Fibroblast of villous mesenchyme (primary cell): Measurements from ENCODE around the gene LATS2. TPM values are rescaled to one million over a fixed set of nuclear protein-coding genes. Genes with fewer than 3 reads are reported as not detected.

Experiments
- DNase-seq: peaks from one replicate; pipeline ENCODE4 v3.0.0-alpha.2; 2010; ENCODE audit warnings: low read depth
- H3K4me3 ChIP-seq: 2 replicates; pipeline ENCODE4 v1.5.1; 2011; ENCODE audit warnings: low read depth, mild to moderate bottlenecking, low read length
- CTCF ChIP-seq: IDR thresholded peaks from 2 replicates; pipeline ENCODE4 v1.5.1; 2012; ENCODE audit warnings: low read depth, mild to moderate bottlenecking, low read length; ENCODE audit not compliant: insufficient read depth
- total RNA-seq: library from RNA; depleted of rRNA; stranded (reverse); fragments of >200 nt; gene quantifications from 2 replicates; pipeline ENCODE4 v1.2.3, GENCODE V29; 2012

LATS2 gene
- total RNA-seq, 1 donor, result 32.0 TPM

DNA sequence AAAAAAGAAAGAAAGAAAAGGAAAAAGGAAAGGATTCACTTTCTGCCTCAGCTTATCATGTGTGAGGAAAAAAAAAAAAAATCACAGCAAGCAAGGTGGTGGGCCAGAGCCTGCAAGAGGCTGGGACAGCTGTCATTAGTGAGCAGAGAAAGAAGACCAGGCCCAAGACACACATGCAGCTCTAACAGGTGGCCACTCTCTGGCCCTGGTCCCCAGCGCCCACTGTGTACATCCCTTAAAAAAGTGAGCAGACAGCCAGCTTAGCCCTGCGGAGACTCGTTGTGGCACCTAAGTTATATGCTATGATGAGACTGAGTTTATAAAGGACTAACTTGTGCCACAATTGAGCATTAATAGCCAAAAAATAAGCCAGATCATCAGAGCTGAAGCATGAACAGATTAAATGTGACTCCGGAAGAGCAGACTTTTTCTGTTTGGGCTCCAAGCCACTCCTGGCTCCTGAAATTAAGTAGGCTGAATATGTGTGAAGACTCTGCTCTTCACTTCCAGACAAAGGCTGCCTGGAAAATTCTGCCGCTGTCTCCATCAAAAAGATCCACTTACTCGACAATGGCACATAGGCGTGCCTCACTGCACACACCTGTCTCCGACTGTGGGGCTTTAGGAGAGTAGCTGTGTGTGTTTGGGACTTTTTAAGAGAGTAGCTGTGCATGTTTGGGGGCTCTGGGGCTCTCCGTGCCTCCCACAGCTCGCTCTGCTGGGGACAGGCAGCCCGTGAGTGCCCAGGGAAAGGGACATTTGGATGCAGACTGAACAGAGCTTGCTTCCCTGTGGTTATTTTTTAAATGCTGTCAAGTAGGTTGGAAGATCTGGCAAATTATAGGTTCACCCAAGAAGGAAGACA is 55.0 kb downstream of the LATS2 start:
- H3K4me3 ChIP-seq, result no peak overlapping the region
- no peak for DNase-seq
- TF ChIP-seq CTCF, result no peak

DNA sequence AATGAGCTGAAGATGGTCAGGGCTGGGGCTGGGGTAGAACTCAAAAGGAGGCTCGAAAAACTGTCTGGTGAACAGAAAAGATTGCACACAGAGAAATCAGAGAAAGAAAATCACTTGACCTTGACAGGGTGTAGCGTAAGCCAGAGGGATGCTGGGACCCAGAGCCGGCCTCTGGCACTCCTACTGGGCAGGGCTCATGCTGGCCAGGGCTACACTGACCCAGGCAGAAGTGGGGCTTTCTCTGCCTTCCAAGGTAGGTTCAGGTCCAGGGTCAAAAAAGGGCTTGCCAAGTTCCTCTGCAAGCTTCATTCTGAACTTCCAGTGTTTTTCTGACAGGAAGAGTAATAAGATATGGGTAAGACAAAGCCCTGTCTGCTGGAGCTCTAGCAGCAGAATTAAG is 56.2 kb downstream of the LATS2 start:
- no peak overlapping the region for H3K4me3 ChIP-seq
- no peak for DNase-seq
- no peak for TF ChIP-seq CTCF

- no peak overlapping the region for H3K4me3 ChIP-seq
- no peak for TF ChIP-seq CTCF
- no peak for DNase-seq
These were observed 59.9 kb downstream of the LATS2 start for GRCh38 chr13:21001471-21001870.

- no peak overlapping the region for H3K4me3 ChIP-seq
- no peak for DNase-seq
- TF ChIP-seq CTCF, result no peak
These were observed 60.7 kb downstream of the LATS2 start for GRCh38 chr13:21000647-21001046.

GRCh38 chr13:20998649-20999415 is 62.6 kb downstream of the LATS2 start:
- TF ChIP-seq CTCF, result no peak
- no peak for DNase-seq

GRCh38 chr13:20997301-20998161 is 63.9 kb downstream of the LATS2 start:
- TF ChIP-seq CTCF, result no peak
- DNase-seq, result peak; percentile 93
- H3K4me3 ChIP-seq, result no peak overlapping the region

More at GRCh38 chr13:20998649-20999415, 62.6 kb downstream of the LATS2 start:
- no peak overlapping the region for H3K4me3 ChIP-seq
